ENCODE measurements around the gene AKAP13.

DNA sequence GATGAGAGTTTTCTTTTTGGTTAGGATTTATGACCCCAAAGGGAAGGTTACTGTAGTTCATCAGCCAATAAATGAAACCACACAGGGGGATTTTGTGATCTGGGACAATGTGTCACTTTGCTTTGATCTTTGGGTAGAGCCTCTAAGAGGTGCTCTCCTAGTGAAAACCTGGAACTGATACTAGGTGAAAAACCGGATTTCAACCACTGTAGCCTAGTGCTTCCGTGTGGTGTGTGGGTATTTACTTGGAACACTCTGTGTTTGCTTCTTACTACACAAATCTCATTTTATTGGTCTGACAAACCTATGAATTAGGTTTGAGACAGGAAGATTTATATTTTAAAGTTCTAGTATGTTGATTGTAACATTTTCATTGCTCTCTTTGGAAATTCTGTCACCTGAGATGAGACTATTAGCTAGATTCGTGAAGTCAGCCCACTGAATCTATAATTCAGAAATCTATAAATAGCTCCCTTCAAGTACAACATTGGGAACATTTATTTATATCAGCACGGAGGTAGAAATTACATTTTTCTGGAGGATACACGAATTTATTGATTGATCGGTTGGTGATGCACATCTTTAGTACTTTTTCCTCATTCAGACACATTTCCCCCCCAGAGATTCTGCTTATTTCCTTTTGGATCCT lies 119.8 kb downstream of the AKAP13 start:
- TF ChIP-seq POLR2AphosphoS5 (IDR thresholded peaks at IDR 0.05; ENCODE audit: low read depth, low read length): no peak
- TF ChIP-seq POLR2A (IDR thresholded peaks at IDR 0.05; ENCODE audit: low read depth, low read length): no peak
- no peak for TF ChIP-seq POU2F2 (IDR thresholded peaks at IDR 0.05; ENCODE audit: low read depth, low read length)

Measured in GM12891 (cell line).